ENCODE data around the gene RBM10. TPM values are rescaled to one million over a fixed set of nuclear protein-coding genes. Genes with fewer than 3 reads are reported as not detected.

The RBM10 gene
- total and polyA plus RNA-seq, 2 of the 13 experiments (the other 11 are each of a cell fraction or from before 2014, with no cell fraction given): 15.9 to 43.1 TPM

- TF ChIP-seq CREM (IDR thresholded peaks at IDR 0.05): peak; percentile 81
- TF ChIP-seq CREM (CRISPR knock-in tag; IDR thresholded peaks at IDR 0.05): no peak
- TF ChIP-seq, protein P1, sequence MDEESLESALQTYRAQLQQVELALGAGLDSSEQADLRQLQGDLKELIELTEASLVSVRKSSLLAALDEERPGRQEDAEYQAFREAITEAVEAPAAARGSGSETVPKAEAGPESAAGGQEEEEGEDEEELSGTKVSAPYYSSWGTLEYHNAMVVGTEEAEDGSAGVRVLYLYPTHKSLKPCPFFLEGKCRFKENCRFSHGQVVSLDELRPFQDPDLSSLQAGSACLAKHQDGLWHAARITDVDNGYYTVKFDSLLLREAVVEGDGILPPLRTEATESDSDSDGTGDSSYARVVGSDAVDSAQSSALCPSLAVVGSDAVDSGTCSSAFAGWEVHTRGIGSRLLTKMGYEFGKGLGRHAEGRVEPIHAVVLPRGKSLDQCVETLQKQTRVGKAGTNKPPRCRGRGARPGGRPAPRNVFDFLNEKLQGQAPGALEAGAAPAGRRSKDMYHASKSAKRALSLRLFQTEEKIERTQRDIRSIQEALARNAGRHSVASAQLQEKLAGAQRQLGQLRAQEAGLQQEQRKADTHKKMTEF (CRISPR knock-in tag; IDR thresholded peaks at IDR 0.05): no peak
- TF ChIP-seq, protein P2, sequence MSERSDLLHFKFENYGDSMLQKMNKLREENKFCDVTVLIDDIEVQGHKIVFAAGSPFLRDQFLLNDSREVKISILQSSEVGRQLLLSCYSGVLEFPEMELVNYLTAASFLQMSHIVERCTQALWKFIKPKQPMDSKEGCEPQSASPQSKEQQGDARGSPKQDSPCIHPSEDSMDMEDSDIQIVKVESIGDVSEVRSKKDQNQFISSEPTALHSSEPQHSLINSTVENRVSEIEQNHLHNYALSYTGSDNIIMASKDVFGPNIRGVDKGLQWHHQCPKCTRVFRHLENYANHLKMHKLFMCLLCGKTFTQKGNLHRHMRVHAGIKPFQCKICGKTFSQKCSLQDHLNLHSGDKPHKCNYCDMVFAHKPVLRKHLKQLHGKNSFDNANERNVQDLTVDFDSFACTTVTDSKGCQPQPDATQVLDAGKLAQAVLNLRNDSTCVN (CRISPR knock-in tag; IDR thresholded peaks at IDR 0.05; ENCODE audit: borderline replicate concordance): no peak
- TF ChIP-seq ZNF607 (CRISPR knock-in tag; IDR thresholded peaks at IDR 0.05; ENCODE audit: borderline replicate concordance): no peak
- no peak for TF ChIP-seq MXD3 (CRISPR knock-in tag; IDR thresholded peaks at IDR 0.05)
- TF ChIP-seq ZNF260 (CRISPR knock-in tag; IDR thresholded peaks at IDR 0.05; ENCODE audit: borderline replicate concordance, low read depth): no peak
- no peak for TF ChIP-seq ZNF564 (CRISPR knock-in tag; IDR thresholded peaks at IDR 0.05)
- no peak for TF ChIP-seq BORCS8-MEF2B (CRISPR knock-in tag; IDR thresholded peaks at IDR 0.05)
- TF ChIP-seq ZNF598 (CRISPR knock-in tag; IDR thresholded peaks at IDR 0.05; ENCODE audit: borderline replicate concordance): no peak
- TF ChIP-seq SATB2 (CRISPR knock-in tag; IDR thresholded peaks at IDR 0.05): no peak
- TF ChIP-seq ATRX (CRISPR knock-in tag; IDR thresholded peaks at IDR 0.05; ENCODE audit: borderline replicate concordance): no peak
- no peak for TF ChIP-seq SNAPC4 (CRISPR knock-in tag; IDR thresholded peaks at IDR 0.05)
- TF ChIP-seq RAD51 (IDR thresholded peaks at IDR 0.05; ENCODE audit: borderline replicate concordance): no peak
- TF ChIP-seq, protein P3, sequence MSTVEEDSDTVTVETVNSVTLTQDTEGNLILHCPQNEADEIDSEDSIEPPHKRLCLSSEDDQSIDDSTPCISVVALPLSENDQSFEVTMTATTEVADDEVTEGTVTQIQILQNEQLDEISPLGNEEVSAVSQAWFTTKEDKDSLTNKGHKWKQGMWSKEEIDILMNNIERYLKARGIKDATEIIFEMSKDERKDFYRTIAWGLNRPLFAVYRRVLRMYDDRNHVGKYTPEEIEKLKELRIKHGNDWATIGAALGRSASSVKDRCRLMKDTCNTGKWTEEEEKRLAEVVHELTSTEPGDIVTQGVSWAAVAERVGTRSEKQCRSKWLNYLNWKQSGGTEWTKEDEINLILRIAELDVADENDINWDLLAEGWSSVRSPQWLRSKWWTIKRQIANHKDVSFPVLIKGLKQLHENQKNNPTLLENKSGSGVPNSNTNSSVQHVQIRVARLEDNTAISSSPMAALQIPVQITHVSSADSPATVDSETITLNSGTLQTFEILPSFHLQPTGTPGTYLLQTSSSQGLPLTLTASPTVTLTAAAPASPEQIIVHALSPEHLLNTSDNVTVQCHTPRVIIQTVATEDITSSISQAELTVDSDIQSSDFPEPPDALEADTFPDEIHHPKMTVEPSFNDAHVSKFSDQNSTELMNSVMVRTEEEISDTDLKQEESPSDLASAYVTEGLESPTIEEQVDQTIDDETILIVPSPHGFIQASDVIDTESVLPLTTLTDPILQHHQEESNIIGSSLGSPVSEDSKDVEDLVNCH (CRISPR knock-in tag; IDR thresholded peaks at IDR 0.05): no peak
- TF ChIP-seq ZFAT (CRISPR knock-in tag; conservative IDR thresholded peaks at IDR 0.05): no peak
- peak; percentile 18; the same call in 1 of the 2 replicates for TF ChIP-seq TARDBP (CRISPR knock-in tag; IDR thresholded peaks at IDR 0.05)
- TF ChIP-seq ZNF24 (IDR thresholded peaks at IDR 0.05): no peak
- TF ChIP-seq THAP11 (CRISPR knock-in tag; IDR thresholded peaks at IDR 0.05): 0 out of 2 replicates have a peak, but pooled peaks have one; percentile 19
These were observed 88.5 kb downstream of the RBM10 start (continued) for GRCh38 chrX:47233333-47234113.

All from HepG2 (cell line).